Neuronal stem cell (in vitro differentiated cells): ENCODE results near the gene TNS3.

Experiments
- DNase-seq: peaks from one replicate; pipeline ENCODE4 v3.0.0-alpha.2; 2013; ENCODE audit warnings: low spot score
- H2AFZ ChIP-seq: one replicate; pipeline ENCODE4 v1.6.1; 2013; ENCODE audit warnings: mild to moderate bottlenecking, low read length, inconsistent platforms
- H2AK5ac ChIP-seq: 2 replicates; pipeline ENCODE4 v1.6.1; 2013; ENCODE audit warnings: low read depth, mild to moderate bottlenecking, inconsistent platforms, low read length, moderate library complexity, mixed read lengths
- H2BK120ac ChIP-seq: 2 replicates; pipeline ENCODE4 v1.6.1; 2013; ENCODE audit warnings: low read depth, mild to moderate bottlenecking, inconsistent platforms, low read length, moderate library complexity, mixed read lengths
- H2BK12ac ChIP-seq: one replicate; pipeline ENCODE4 v1.6.1; 2013; ENCODE audit warnings: low read length, inconsistent platforms
- H2BK15ac ChIP-seq: 2 replicates; pipeline ENCODE4 v1.6.1; 2013; ENCODE audit warnings: mild to moderate bottlenecking, low read length, inconsistent platforms, mixed read lengths
- H2BK5ac ChIP-seq: one replicate; pipeline ENCODE4 v1.6.1; 2013; ENCODE audit warnings: inconsistent platforms, mild to moderate bottlenecking, low read length, moderate library complexity
- H3K14ac ChIP-seq: one replicate; pipeline ENCODE4 v1.6.1; 2013; ENCODE audit warnings: low read length, inconsistent platforms
- H3K18ac ChIP-seq: 2 replicates; pipeline ENCODE4 v1.6.1; 2013; ENCODE audit warnings: low read length, inconsistent platforms
- H3K23ac ChIP-seq: 2 replicates; pipeline ENCODE4 v1.6.1; 2013; ENCODE audit warnings: low read depth, mild to moderate bottlenecking, mixed read lengths, low read length, inconsistent platforms; ENCODE audit not compliant: poor library complexity
- H3K27ac ChIP-seq: replicated peaks from 3 replicates; pipeline ENCODE4 v1.5.1; 2013; ENCODE audit warnings: low read length, inconsistent platforms
- H3K27me3 ChIP-seq, 3 experiments: 2 replicates each; pipeline ENCODE4 v1.6.1; 2013; ENCODE audit warnings: low read length in 3 of 3, mild to moderate bottlenecking in 2 of 3, inconsistent platforms in 1 of 3, low read depth in 1 of 3, mixed read lengths in 1 of 3, moderate library complexity in 1 of 3; ENCODE audit not compliant: control insufficient read depth in 3 of 3, insufficient read depth in 3 of 3
- H3K36me3 ChIP-seq, 2 donors: replicated peaks in 1 of 2; 2 replicates each; pipeline ENCODE4 v1.6.1; 2013; ENCODE audit warnings: low read length in 2 of 2; ENCODE audit not compliant: control insufficient read depth in 2 of 2, insufficient read depth in 2 of 2
- H3K4ac ChIP-seq: 2 replicates; pipeline ENCODE4 v1.6.1; 2013; ENCODE audit warnings: inconsistent platforms, mild to moderate bottlenecking, low read length, moderate library complexity
- H3K4me1 ChIP-seq, 2 donors: 1 replicate in 1 of 2; 2 replicates in 1 of 2; pipeline ENCODE4 v1.6.1; 2013; ENCODE audit warnings: low read length in 2 of 2, low read depth in 1 of 2; ENCODE audit not compliant: control insufficient read depth in 2 of 2, insufficient read depth in 1 of 2
- H3K4me2 ChIP-seq: one replicate; pipeline ENCODE4 v1.6.1; 2013; ENCODE audit warnings: mild to moderate bottlenecking, low read length, inconsistent platforms; ENCODE audit not compliant: insufficient read depth, poor library complexity, severe bottlenecking
- H3K4me3 ChIP-seq, 2 donors: 2 replicates each; pipeline ENCODE4 v1.5.1; 2013; ENCODE audit warnings: low read length in 2 of 2, mild to moderate bottlenecking in 2 of 2, inconsistent platforms in 1 of 2, moderate library complexity in 1 of 2
- H3K79me1 ChIP-seq: one replicate; pipeline ENCODE4 v1.6.1; 2013; ENCODE audit warnings: low read depth, mild to moderate bottlenecking, inconsistent platforms, low read length, moderate library complexity
- H3K9ac ChIP-seq: one replicate; pipeline ENCODE4 v1.6.1; 2013; ENCODE audit warnings: mild to moderate bottlenecking, low read depth, low read length, inconsistent platforms; ENCODE audit not compliant: poor library complexity
- H3K9me3 ChIP-seq, 2 donors: replicated peaks in 1 of 2; 2 replicates each; pipeline versions ENCODE3 to v1.6.1; 2013; ENCODE audit warnings: low read length in 2 of 2, mild to moderate bottlenecking in 2 of 2, inconsistent platforms in 1 of 2, low read depth in 1 of 2, mixed read lengths in 1 of 2, moderate library complexity in 1 of 2; ENCODE audit not compliant: control insufficient read depth in 2 of 2, insufficient read depth in 1 of 2
- H4K8ac ChIP-seq: one replicate; pipeline ENCODE4 v1.6.1; 2013; ENCODE audit warnings: low read depth, mild to moderate bottlenecking, inconsistent platforms, low read length, moderate library complexity
- H4K91ac ChIP-seq: one replicate; pipeline ENCODE4 v1.6.1; 2013; ENCODE audit warnings: low read length, low read depth, mild to moderate bottlenecking, inconsistent platforms; ENCODE audit not compliant: poor library complexity
- WGBS, 2 donors: extraction: QIAGEN DNeasy Blood & Tissue Kit; methylation state at CpG; one replicate each; pipeline ENCODE4 v1.1.7; 2013; ENCODE audit warnings: missing lambda C conversion rate in 2 of 2, mixed read lengths in 1 of 2; ENCODE audit not compliant: insufficient read length in 2 of 2, insufficient replicate concordance in 1 of 2; ENCODE audit errors: extremely low coverage in 2 of 2; 5-methylcytosine and 5-hydroxymethylcytosine counted together

TNS3 gene

DNA sequence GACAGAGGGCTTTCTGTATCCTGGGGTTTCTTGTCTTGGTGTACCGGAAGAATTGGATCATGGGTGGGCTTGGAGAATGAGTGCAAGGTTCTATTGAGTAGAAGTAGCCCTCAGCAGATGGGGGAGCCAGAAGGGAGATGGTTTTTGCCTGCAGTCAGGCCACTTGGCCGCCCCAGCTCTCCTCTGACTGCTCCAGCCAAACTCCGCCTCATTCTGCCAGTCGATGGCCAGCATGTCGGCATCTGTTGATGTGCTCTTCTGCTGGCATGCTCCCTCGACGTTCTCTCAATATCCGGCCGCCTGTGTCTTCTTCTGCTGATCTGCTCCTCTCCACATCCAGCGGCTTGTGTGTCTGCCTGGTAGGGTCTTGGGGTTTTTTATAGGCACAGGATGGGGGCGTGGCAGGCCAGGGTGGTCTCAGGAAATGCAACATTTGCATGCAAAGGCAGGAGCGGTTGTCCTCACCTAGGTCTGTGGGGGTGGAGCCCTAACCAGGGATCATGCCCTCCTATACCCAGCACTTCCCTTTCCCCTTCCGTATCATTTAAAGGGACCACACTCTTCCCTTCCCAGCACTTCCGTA, 40.2 kb upstream of the TNS3 start:
- Histone ChIP-seq H3K4ac (no peak overlapping the region), H3K9ac (no peak overlapping the region), H3K4me1 (peaks cover 11 to 21% of the 10 kb centered on the region in 2 donors), H3K14ac (no peak overlapping the region), H4K8ac (no peak overlapping the region), H3K4me2 (no peak overlapping the region), H4K91ac (no peak overlapping the region), H3K36me3 (no peaks in the 10 kb centered on the region), H3K23ac (no peak overlapping the region), H2BK12ac (no peak overlapping the region), H2BK5ac (no peak overlapping the region), H2AK5ac (no peak overlapping the region), H3K9me3 (no peaks in the 10 kb centered on the region), H2BK15ac (no peak overlapping the region), H3K18ac (peak overlapping the region; percentile 33), H2AFZ (no peak overlapping the region), H3K27ac (no peak overlapping the region), H3K79me1 (no peaks in the 10 kb centered on the region), H3K27me3 (peaks cover 0 to 3% (median 0%) of the 10 kb centered on the region in 3 experiments), H3K4me3 (no peak overlapping the region), H2BK120ac (peak overlapping the region; percentile 40)
- no peak for DNase-seq
- WGBS, 2 donors, result no CpG with 5 or more reads among the region's 14 CpGs

- no peak overlapping the region for H3K4me3 ChIP-seq
- no peak for DNase-seq
- peaks cover 10 to 18% of the 10 kb centered on the region in 2 donors for H3K4me1 ChIP-seq
- no CpG with 5 or more reads among the region's 12 CpGs for WGBS, 2 donors
- no peak overlapping the region for H3K23ac ChIP-seq
- no peak overlapping the region for H3K27ac ChIP-seq
- no peak overlapping the region for H4K8ac ChIP-seq
- H2BK5ac ChIP-seq, result no peak overlapping the region
- peaks cover 0 to 3% (median 0%) of the 10 kb centered on the region in 3 experiments for H3K27me3 ChIP-seq
- H2BK120ac ChIP-seq, result peak overlapping the region; percentile 64
- H3K14ac ChIP-seq, result no peak overlapping the region
- no peak overlapping the region for H2AFZ ChIP-seq
- H2BK12ac ChIP-seq, result no peak overlapping the region
- no peak overlapping the region for H4K91ac ChIP-seq
- H3K9me3 ChIP-seq, result no peaks in the 10 kb centered on the region
- no peaks in the 10 kb centered on the region for H3K79me1 ChIP-seq
- H3K36me3 ChIP-seq, result no peaks in the 10 kb centered on the region
- H3K9ac ChIP-seq, result no peak overlapping the region
- H2AK5ac ChIP-seq, result peak overlapping the region; percentile 42
- no peak overlapping the region for H3K4ac ChIP-seq
- H2BK15ac ChIP-seq, result peak overlapping the region; percentile 6
- peak overlapping the region; percentile 72 for H3K18ac ChIP-seq
- H3K4me2 ChIP-seq, result no peak overlapping the region
These were observed 39.4 kb upstream of the TNS3 start for GRCh38 chr7:47621347-47621746.

DNA sequence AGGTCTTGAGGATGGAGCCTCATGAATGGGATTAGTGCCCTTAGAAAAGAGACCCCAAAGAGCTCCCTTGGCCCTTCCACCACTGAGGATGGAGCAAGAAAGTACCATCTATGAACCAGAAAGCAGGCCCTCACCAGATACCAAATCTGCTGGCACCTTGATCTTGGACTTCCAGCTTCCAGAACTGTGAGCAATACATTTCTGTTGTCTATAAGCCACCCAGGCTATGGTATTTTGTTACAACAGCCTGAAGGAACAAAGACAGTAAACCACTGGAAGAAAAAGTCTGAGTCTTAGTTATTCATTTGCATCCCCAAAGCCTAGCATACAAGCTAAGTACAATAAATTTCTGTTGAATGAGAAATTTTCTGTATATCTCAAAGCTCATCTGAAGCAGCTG, 37.9 kb upstream of the TNS3 start:
- no peak overlapping the region for H2BK15ac ChIP-seq
- DNase-seq, result no peak
- no peak overlapping the region for H2BK12ac ChIP-seq
- H3K9ac ChIP-seq, result no peak overlapping the region
- no peak overlapping the region for H2AK5ac ChIP-seq
- H3K9me3 ChIP-seq, result no peaks in the 10 kb centered on the region
- no peak overlapping the region for H3K23ac ChIP-seq
- no peaks in the 10 kb centered on the region for H3K79me1 ChIP-seq
- no peak overlapping the region for H2BK5ac ChIP-seq
- no peak overlapping the region for H3K4me3 ChIP-seq
- H2AFZ ChIP-seq, result no peak overlapping the region
- H3K27me3 ChIP-seq, result peaks cover 0 to 5% (median 0%) of the 10 kb centered on the region in 3 experiments
- peak overlapping the region; percentile 3 for H3K4me2 ChIP-seq
- no peak overlapping the region for H3K4ac ChIP-seq
- H4K91ac ChIP-seq, result no peak overlapping the region
- H3K27ac ChIP-seq, result no peak overlapping the region
- no peak overlapping the region for H4K8ac ChIP-seq
- no peak overlapping the region for H2BK120ac ChIP-seq
- H3K36me3 ChIP-seq, result no peaks in the 10 kb centered on the region
- H3K14ac ChIP-seq, result no peak overlapping the region
- no peak overlapping the region for H3K18ac ChIP-seq
- peaks cover 2 to 7% of the 10 kb centered on the region in 2 donors for H3K4me1 ChIP-seq

DNA sequence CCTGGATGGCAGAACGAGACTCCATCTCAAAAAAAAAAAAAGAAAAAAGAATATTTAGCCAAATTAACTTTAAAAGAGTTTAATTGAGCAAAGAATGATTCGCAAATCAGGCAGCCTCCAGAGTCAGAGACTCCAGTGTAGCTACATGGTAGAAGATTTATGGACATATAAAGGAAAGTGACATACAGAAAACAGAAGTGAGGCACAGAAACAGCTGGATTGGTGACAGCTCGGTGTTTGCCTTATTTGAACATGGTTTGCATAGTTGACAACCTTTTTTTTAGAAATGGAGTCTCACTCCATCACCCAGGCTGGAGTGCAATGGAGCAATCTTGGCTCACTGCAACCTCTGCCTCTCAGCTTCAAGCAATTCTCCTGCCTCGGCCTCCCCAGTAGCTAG, 35.2 kb upstream of the TNS3 start:
- Histone ChIP-seq H2BK120ac (no peak overlapping the region), H3K79me1 (no peaks in the 10 kb centered on the region), H3K9ac (no peak overlapping the region), H2AK5ac (no peak overlapping the region), H3K36me3 (no peaks in the 10 kb centered on the region), H2AFZ (no peak overlapping the region), H3K23ac (no peak overlapping the region), H3K27ac (no peak overlapping the region), H3K4me3 (no peak overlapping the region), H3K9me3 (no peaks in the 10 kb centered on the region), H4K8ac (no peak overlapping the region), H2BK15ac (no peak overlapping the region), H3K4me2 (no peak overlapping the region), H4K91ac (no peak overlapping the region), H3K18ac (no peak overlapping the region), H2BK12ac (no peak overlapping the region), H3K14ac (no peak overlapping the region), H2BK5ac (no peak overlapping the region), H3K27me3 (peaks cover 0 to 8% (median 0%) of the 10 kb centered on the region in 3 experiments), H3K4ac (no peak overlapping the region), H3K4me1 (peaks cover 0 to 2% of the 10 kb centered on the region in 2 donors)
- DNase-seq, result no peak
- no CpG with 5 or more reads among the region's 4 CpGs for WGBS, 2 donors
